ENCODE measurements around the gene ARSK. TPM values are rescaled to one million over a fixed set of nuclear protein-coding genes. Genes with fewer than 3 reads are reported as not detected.
A peak's percentile ranks its signal among the peaks of the same experiment; 100 is the strongest.

Gene ARSK
- total RNA-seq, 1 donor from 2014 or later: 10.7 TPM

DNA sequence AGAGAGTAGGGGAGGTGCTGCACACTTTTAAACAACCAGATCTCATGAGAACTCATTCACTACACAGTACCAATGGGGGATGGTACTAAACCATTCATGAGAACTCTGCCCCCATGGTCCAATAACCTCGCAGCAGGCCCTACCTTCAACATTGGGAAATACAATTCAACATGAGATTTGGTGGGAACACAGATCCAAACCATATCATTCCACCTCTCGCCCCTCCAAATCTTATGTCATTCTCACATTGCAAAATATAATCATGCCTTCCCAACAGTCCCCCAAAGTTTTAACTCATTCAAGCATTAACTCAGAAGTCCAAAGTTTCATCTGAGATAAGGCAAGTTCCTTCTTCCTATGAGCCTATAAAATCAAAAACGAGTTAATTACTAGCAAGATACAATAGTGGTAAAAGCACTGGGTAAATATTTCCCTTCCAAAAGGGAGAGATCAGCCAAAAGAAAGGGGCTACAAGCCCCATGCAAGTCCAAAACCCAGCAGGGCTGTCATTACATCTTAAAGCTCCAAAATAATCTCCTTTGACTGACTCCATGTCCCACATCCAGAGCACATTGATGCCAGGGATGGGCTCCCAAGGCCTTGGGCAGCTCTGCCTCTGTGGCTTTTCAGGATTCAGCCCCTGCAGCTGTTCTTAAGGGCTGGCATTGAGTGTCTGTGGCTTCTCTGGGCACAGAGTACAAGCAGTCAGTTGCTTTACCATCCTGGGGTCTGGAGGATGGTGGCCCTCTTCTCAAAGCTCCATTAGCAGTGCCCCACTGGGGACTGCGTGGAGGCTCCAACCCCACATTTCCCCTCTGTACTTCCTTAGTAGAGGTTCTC is 73.3 kb downstream of the ARSK start:
- DNase-seq (ENCODE audit: extremely low spot score, unreplicated experiment): no peak
- no peak overlapping the region for H3K4me3 Mint-ChIP-seq (ENCODE audit: unreplicated experiment)
- H3K4me1 Mint-ChIP-seq (ENCODE audit: unreplicated experiment): peaks cover 16% of the 10 kb centered on the region
- peaks cover 10% of the 10 kb centered on the region for H3K9me3 Mint-ChIP-seq (ENCODE audit: unreplicated experiment)
- H3K36me3 Mint-ChIP-seq (ENCODE audit: unreplicated experiment): no peaks in the 10 kb centered on the region
- TF ChIP-seq, protein P1, sequence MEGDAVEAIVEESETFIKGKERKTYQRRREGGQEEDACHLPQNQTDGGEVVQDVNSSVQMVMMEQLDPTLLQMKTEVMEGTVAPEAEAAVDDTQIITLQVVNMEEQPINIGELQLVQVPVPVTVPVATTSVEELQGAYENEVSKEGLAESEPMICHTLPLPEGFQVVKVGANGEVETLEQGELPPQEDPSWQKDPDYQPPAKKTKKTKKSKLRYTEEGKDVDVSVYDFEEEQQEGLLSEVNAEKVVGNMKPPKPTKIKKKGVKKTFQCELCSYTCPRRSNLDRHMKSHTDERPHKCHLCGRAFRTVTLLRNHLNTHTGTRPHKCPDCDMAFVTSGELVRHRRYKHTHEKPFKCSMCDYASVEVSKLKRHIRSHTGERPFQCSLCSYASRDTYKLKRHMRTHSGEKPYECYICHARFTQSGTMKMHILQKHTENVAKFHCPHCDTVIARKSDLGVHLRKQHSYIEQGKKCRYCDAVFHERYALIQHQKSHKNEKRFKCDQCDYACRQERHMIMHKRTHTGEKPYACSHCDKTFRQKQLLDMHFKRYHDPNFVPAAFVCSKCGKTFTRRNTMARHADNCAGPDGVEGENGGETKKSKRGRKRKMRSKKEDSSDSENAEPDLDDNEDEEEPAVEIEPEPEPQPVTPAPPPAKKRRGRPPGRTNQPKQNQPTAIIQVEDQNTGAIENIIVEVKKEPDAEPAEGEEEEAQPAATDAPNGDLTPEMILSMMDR (IDR thresholded peaks at IDR 0.05): no peak
- H3K27me3 Mint-ChIP-seq (ENCODE audit: unreplicated experiment): no peaks in the 10 kb centered on the region
- H3K27ac Mint-ChIP-seq (ENCODE audit: unreplicated experiment): no peak overlapping the region

DNA sequence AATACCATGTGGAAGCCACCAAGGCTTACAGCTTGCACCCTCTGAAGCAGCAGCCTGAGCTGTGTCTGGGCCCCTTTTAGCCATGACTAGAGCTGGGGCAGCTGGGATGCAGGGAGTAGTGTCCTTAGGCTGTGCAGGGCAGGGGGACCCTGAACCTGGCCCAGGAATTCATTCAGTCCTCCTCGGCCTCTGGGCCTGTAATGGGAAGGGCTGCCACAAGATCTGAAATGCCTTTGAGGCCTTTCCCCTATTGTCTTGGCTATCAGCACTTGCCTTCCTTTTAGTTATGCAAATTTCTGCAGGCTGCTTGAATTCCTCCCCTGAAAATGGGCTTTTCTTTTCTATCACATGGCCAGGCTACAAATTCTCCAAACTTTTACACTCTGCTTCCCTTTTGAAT is 74.0 kb downstream of the ARSK start:
- H3K4me3 Mint-ChIP-seq (ENCODE audit: unreplicated experiment): no peak overlapping the region
- no peaks in the 10 kb centered on the region for H3K36me3 Mint-ChIP-seq (ENCODE audit: unreplicated experiment)
- peaks cover 16% of the 10 kb centered on the region for H3K4me1 Mint-ChIP-seq (ENCODE audit: unreplicated experiment)
- TF ChIP-seq, protein P1 (IDR thresholded peaks at IDR 0.05): no peak
- no peaks in the 10 kb centered on the region for H3K27me3 Mint-ChIP-seq (ENCODE audit: unreplicated experiment)
- no peak for DNase-seq (ENCODE audit: extremely low spot score, unreplicated experiment)
- no peak overlapping the region for H3K27ac Mint-ChIP-seq (ENCODE audit: unreplicated experiment)
- H3K9me3 Mint-ChIP-seq (ENCODE audit: unreplicated experiment): peaks cover 10% of the 10 kb centered on the region

DNA sequence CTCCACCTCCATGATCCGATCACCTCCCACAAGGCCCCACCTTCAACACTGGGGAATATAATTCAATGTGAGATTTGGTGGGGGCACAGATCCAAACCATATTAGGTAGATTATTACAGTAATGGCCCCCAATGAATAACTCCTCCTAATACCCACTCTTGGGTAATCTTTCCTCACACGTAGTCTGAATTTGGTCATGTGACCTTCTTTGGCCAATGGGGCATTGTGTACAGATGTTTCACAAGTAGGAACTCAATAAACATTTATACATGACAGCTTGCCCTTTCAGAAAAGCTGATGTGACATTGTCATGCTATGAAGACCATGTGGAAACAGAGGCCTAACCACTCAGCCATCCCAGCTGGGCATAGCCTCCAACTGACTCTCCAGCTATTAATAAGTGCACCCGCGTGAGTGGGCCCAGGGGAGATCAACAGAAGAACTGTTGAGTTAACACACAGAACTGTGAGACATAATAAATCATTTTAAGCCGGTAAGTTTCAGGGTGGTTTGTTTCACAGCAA is 75.6 kb downstream of the ARSK start:
- Mint-ChIP-seq H3K4me3 (ENCODE audit: unreplicated experiment) (no peak overlapping the region), H3K27me3 (ENCODE audit: unreplicated experiment) (no peaks in the 10 kb centered on the region), H3K9me3 (ENCODE audit: unreplicated experiment) (peaks cover 5% of the 10 kb centered on the region), H3K36me3 (ENCODE audit: unreplicated experiment) (no peaks in the 10 kb centered on the region), H3K4me1 (ENCODE audit: unreplicated experiment) (peaks cover 16% of the 10 kb centered on the region), H3K27ac (ENCODE audit: unreplicated experiment) (no peak overlapping the region)
- TF ChIP-seq, protein P1 (IDR thresholded peaks at IDR 0.05): no peak
- no peak for DNase-seq (ENCODE audit: extremely low spot score, unreplicated experiment)

DNA sequence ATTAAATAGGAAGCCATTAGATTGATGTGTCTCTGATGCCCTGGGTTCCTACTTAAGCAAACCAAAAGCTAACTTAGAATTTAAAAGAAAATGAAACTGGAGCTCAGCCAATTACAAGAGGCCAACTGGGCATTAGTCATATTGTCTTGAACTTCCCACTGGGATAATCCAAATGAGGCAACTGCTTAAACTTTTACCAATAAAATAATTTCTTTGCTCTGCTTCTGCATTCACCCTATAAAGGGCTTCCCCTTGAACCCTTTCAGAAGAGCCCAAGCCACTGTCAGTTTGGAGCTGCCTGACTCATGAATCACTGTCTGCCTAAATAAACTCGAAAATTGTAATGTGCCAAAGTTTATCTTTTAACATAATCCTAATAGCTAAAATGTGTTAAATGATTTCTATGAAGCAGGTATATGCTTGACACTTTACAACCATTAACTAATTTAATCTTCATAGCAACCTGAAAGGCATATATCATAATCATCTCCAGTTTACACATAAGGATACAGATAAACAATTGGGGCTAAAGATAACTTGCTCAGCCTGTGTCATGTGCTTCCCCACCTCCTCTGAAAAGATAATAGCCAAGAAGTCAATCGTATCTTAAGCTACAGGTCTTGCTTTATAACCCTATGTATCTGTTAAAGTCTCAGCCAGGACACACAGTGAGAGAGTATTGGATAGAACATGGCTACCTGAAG is 76.5 kb downstream of the ARSK start:
- peaks cover 5% of the 10 kb centered on the region for H3K9me3 Mint-ChIP-seq (ENCODE audit: unreplicated experiment)
- no peak overlapping the region for H3K4me3 Mint-ChIP-seq (ENCODE audit: unreplicated experiment)
- TF ChIP-seq, protein P1 (IDR thresholded peaks at IDR 0.05): no peak
- no peaks in the 10 kb centered on the region for H3K36me3 Mint-ChIP-seq (ENCODE audit: unreplicated experiment)
- no peak for DNase-seq (ENCODE audit: extremely low spot score, unreplicated experiment)
- H3K27ac Mint-ChIP-seq (ENCODE audit: unreplicated experiment): peak overlapping the region; percentile 60
- H3K4me1 Mint-ChIP-seq (ENCODE audit: unreplicated experiment): peaks cover 16% of the 10 kb centered on the region
- H3K27me3 Mint-ChIP-seq (ENCODE audit: unreplicated experiment): no peaks in the 10 kb centered on the region

Data from osteocyte (in vitro differentiated cells).